GM19193 (cell line): ENCODE measurements around the gene KRTAP9-4.
"Not testable (repeated sequence)": the region's sequence is repeated elsewhere in the genome, so short reads cannot be mapped to it uniquely, and the experiment has no call there.

Source experiments
- POLR2A ChIP-seq: IDR thresholded peaks from 4 replicates; pipeline ENCODE4 v1.6.1; 2011; ENCODE audit not compliant: insufficient read depth, insufficient read length; ENCODE audit errors: extremely low read depth

The KRTAP9-4 gene

GRCh38 chr17:41255381-41256290, 6.1 kb downstream of the KRTAP9-4 start, which contains the start of gene KRTAP9-9:
TSS of gene KRTAP9-9 (plus strand) at chr17:41255384.
- TF ChIP-seq POLR2A = not testable (repeated sequence)

- TF ChIP-seq POLR2A = no peak
Observed at GRCh38 chr17:41256291-41256685, 6.8 kb downstream of the KRTAP9-4 start.

DNA sequence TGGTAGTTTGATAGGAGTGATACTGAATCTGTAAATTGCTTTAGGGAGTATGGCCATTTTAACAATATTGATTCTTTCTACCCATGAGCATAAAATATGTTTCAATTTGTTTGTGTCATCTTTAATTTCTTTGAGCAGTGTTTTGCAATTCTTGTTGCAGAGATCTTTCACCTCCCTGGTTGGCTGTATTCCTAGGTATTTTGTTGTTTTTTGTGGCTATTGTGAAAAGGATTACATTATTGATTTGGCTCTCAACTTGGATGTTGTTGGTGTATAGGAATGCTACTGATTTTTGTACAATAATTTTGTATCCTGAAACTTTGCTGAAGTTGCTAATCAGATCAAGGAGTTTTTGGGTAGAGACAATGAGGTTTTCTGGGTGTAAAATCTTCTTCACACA, 8.9 kb downstream of the KRTAP9-4 start:
- TF ChIP-seq POLR2A = no peak

- no peak for TF ChIP-seq POLR2A
Observed at GRCh38 chr17:41263212-41263611, 13.7 kb downstream of the KRTAP9-4 start.

DNA sequence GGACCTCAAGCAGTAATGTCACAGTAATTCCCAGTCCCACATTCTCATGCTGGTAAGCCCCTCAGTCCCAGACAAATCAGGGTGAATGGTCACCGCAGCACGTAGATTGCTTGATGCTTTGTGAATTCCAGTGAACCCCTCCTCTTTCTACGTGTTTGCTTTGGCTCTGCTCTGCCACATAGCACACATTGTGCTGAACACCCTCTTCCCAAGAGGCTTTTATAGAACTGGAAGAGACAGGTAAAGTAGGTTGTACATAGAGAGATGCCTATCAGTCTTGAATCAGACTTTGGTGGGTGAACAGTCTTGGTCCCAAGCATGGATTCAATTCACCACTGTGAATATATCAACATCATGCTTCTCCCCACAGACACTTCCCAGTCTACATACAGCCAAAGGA, 15.1 kb downstream of the KRTAP9-4 start:
- no peak for TF ChIP-seq POLR2A

DNA sequence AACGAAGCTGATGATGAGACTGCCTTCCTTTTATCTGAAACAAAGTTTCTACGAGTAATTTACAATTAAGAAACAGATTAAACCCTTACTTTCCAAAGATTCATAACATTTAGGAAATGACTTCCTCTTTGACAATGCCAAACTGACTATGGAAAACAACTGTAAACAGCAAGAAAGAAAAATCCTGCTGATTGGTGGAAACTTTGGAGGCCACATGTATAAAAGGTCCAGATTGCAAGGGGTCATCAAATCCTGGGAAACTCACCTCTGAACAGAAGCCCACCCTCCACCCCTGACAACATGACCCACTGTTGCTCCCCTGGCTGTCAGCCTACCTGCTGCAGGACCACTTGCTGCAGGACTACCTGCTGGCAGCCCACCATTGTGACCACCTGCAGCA, 15.6 kb downstream of the KRTAP9-4 start, which contains the start of gene KRTAP9-6:
Gene KRTAP9-6, plus strand, starts transcription at position 301 of the 400 bp plus-strand sequence. Its CDS starts 0 bp downstream, at position 301.
- no peak for TF ChIP-seq POLR2A

DNA sequence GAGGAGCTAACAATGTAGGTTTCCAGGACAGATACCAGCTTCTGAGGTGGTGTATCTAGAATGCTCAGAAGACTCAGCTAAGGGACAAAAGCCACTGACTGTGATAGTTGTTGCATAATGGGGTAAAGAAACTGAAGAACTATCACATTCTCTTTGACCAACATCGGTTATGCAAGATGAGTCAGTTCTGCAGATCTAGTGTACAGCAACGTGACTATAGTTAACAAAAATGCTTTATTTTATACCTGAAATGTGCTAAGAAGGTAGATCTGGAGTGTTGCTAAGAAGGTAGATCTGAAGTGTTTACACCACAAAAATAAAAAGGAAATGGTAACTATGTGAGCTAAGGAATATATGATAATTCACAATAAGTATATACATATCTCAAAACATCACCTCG, 18.2 kb downstream of the KRTAP9-4 start:
- TF ChIP-seq POLR2A = no peak

- TF ChIP-seq POLR2A = no peak
Observed at GRCh38 chr17:41271858-41272257, 22.4 kb downstream of the KRTAP9-4 start.

DNA sequence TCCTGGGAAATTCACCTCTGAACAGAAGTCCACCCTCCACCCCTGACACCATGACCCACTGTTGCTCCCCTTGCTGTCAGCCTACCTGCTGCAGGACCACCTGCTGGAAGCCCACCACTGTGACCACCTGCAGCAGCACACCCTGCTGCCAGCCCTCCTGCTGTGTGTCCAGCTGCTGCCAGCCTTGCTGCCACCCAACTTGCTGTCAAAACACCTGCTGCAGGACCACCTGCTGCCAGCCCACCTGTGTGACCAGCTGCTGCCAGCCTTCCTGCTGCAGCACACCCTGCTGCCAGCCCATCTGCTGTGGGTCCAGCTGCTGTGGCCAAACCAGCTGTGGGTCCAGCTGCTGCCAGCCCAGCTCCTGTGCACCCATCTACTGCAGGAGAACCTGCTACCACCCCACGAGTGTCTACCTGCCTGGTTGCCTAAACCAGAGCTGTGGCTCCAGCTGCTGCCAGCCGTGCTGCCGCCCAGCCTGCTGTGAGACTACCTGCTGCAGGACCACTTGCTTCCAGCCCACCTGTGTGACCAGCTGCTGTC, 26.2 kb downstream of the KRTAP9-4 start, which contains the start of gene KRTAP9-7:
Gene KRTAP9-7, plus strand, starts transcription at position 51 of the 543 bp plus-strand sequence. Its CDS starts 0 bp downstream, at position 51.
- TF ChIP-seq POLR2A = not testable (repeated sequence)

DNA sequence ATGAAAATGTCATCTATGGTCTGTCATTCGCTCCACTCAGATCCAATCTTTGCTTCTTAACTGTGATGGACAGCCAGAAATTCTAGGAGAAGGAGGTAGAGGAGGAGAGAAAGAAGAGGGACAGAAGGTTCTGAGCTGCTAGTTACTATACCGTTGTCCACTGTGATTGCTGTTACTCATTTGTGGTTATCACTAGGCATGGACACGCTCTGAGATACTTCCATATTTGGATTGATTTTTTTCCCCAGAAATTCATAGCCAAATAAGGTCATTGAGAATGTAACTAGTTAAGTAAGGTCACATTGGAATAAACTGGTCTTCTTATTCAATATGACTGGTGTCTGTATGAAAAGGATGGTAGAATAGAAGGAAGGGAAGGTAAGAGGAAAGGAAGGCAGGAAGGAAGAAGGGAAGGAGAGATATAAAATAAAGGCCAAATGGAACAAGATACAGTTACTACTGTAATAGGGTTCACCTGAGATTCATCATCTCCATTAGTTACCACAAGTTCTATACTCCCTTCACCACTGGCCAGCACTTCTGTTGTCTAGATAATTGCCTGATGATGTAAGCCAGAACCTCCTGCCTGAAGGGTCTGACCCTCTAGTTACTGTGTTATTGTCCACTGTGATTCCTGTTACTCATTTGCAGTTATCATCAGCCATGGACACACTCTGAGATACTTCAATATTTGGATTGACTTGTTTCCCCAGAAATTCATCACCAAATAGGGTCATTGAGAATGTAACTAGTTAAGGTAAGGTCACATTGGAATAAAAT, 28.9 kb downstream of the KRTAP9-4 start:
- no peak for TF ChIP-seq POLR2A

- TF ChIP-seq POLR2A = no peak
Observed at GRCh38 chr17:41284043-41284442, 34.6 kb downstream of the KRTAP9-4 start.

DNA sequence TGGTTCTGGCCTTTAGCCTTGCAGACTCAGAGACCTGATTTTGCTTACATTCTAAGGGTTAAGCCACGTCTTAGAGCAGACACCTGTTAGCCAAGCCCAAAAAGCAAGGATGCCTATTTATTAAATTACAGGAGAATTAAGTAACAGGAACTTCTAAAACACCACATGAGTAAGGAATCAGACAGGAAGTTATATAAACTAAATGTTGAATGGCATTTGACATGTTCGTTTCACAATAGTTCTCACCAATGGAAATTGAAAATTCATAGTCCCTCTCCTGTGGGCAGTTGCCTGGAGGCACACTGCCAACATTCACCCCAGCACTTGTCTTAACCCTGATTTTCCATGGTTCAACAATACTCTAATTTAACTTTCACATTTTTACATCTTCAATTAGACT, 35.1 kb downstream of the KRTAP9-4 start:
- TF ChIP-seq POLR2A = no peak

GRCh38 chr17:41287050-41287449, 37.6 kb downstream of the KRTAP9-4 start:
- no peak for TF ChIP-seq POLR2A

GRCh38 chr17:41294016-41294415, 44.5 kb downstream of the KRTAP9-4 start:
- no peak for TF ChIP-seq POLR2A

DNA sequence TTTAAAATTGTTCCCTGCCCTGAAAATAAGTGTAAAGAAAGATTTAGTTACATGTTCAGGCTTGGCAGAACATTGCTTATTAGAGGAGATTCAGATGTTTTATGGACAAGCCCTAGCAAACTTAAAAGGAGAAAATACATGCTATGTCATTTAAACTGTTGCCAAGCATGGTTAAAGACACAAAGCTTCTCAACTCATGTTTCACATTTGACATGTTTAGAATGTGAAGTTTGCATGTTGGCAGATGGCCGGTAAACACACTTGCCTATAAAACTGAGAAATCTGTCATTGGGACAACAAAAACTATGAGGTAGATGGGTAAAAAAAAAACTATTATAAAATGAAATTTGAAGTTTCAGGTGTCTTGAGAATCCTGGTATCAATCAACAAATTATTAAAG, 47.4 kb downstream of the KRTAP9-4 start:
- no peak for TF ChIP-seq POLR2A
